Cardiac septum (tissue), 1 donor: ENCODE data around the gene IL4I1. TPM values are rescaled to one million over a fixed set of nuclear protein-coding genes. Genes with fewer than 3 reads are reported as not detected.

ENCODE experiments used
- DNase-seq: peaks from one replicate; pipeline ENCODE4 v3.0.0-alpha.2; 2020; ENCODE audit warnings: low spot score
- intact Hi-C: fragments of 100-400 bp; cut with DNase I; formaldehyde crosslinking; loops from one replicate; pipeline ENCODE4 v1.14.0; 2022
- total RNA-seq: library from RNA; stranded (reverse); fragmentation: NEBNext Ultra II Directional; extraction: Animal tissue kit (Norgen Biotek cat#: 25700); gene quantifications from one replicate; pipeline ENCODE4 v1.2.1, GENCODE V29; 2021
- donor health status: DM: no; HTN: no; CAD: no.

IL4I1 gene
- total RNA-seq, 1 donor from 2014 or later: 1.2 TPM

DNA sequence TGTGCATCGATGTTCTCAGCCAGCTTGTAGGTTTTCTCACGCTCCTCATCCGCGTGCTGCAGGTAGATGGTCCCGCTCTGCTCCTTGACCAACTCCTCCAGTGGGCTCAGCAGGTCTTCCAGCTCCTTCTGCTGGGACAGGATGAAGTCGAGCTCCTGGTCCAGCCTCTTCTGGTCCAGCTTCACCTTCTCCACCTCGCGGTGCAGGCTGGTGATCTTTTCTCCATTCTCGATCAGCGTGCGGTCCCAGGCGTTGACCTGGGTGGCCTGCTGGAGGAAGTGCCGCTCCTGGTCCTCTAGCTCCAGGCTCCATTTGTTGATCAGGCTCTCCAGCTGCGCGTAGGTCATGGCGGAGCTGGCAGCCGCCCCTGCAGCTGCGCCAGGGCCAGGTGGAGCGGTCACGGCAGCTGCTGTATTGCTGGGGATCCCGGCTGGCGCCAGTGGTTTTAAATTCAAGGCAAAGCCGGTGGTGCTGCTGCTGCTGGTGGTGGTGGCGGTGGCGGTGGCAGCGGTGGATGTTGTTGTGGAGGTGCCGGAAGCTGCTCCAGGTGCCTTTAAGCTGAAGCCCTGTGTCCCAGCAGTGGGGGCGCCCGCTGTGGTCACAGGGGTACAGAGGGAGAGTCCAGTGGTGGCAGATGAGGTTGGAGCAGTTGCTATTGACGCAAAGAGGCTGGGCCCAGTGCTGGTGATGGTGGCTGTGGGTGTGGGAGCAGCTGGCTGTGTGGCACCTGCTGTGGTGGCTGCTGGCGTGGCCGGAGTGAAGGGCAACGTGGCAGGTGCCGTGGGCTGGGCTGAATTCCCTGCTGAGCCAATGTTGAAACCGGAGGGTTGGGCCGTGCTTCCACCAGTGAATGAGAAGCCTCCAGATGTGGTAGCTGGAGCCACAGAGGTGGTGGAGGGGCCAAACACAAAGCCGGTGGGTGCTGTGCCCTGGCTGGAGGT lies 12.1 kb upstream of the IL4I1 start:
- no peak for DNase-seq
- intact Hi-C loops: no loop called here

DNA sequence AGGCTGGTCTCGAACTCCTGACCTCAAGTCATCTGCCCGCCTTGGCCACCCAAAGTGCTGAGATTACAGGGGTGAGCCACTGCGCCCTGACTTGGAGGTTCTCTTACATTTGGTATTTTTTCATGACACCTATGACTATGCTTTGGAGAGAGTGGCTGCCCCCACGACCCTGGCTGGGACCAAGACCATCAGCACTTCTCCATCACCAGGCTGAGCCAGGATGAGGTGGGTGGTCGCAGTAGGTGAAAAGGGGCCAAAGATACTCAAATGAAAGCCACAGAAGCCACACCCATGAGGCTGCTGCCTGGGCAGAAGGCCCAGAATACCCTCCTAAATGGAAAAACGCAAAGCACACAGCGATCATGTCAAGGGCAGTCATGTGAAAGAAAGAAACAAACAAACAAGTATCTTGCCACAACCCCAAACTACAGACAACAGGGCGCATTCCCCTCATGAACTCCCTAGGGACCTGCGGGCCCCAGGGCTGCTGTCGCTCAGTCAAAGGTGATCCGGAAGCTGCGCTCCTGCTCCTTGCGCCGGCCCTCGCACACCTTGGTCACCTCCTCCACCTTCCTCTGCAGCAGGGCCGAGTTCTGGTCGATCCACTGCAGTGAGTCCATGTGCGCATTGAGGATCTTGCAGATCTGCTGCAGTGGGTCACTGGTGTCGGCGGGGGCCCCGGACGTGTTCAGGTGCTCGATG lies 11.2 kb upstream of the IL4I1 start:
- intact Hi-C loops: no loop called here
- no peak for DNase-seq

DNA sequence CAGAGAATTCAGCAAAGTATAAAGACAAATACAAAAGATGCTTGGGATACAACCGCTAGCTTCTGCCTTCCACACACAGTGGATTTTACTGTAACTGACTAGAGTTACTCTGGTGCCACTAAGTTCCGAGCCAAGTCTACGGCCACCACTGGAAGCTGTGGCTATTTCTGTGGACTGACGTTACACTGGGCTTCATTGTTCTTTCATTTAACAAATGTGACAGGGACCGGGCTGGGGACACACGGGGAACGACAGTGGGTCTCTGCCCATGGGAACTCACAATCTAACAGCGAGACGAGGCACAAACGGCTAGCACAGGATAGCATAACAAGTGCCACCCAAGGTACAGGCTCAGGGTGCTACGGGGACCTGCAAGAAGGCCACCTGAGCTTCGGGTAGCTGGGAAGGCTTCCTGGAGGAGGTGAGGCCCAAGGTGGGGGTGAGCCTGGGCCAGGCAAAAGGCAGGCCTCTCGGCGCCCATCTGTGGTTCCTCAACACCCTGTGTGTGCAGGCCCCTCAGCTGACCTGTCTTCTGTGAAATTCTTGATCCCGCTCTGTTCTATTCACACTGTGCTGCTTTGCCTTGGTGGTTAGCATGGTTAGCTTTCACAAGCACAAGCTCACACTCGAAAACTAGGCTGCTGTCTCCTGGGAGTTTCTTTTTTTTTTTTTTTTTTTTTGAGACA lies 10.3 kb upstream of the IL4I1 start:
- DNase-seq: no peak
- intact Hi-C loops: no loop called here

DNA sequence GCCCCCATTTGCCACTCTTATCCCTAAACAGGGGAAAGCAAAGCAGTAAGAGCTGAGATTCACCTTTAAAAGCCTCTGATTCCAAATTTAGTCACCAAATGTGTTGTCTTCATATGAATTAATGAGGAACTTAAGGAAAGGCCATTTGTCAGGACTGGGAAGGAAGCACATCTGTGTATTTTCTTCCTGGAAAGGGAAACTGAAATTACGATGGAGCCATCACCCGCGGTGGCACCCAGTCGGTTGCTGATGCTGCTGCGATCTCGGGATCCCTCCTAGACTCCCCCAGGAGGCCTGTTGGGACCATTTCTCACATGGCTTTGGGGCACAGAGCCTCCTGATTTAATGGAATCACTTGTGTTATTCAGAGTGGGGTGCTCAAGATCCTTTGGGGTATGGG lies 7.4 kb upstream of the IL4I1 start:
- intact Hi-C loops: no loop called here
- no peak for DNase-seq

DNA sequence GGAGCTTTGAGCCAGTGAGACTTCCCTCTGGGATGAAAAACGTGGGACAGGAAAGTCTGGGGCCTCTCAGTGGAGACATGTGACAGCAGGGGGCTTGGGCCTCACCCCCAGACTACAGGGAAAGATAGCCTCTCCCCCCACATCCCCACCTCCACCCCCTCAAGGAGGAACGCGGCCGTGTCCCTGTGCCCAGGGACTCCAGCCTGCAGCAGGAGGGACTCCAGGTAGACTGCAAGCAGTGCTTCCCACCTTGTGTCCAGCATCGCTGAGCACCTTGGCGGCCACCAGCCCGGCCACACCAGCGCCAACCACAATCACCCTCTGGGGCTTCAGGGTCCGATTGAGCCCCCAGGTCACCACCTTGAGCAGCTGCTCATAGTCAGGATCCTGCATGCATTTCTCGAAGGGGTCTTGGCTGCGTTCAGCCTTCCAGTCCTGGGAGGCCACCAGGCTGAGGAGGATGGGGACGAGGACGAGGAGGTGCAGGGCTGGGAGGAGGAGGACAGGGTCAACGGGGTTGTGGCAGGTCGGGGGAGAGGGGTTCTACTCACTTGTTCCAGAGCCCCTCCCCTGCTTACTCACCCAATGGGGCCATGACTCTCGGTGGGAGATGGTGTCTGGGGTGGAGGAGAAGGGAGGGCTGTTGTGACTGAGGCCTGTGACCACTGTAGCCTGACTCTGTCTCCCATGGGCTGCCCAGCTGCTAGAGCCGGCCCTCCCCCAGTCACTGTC lies 955 bp downstream of the IL4I1 start:
- no peak for DNase-seq
- intact Hi-C loops: no loop called here

DNA sequence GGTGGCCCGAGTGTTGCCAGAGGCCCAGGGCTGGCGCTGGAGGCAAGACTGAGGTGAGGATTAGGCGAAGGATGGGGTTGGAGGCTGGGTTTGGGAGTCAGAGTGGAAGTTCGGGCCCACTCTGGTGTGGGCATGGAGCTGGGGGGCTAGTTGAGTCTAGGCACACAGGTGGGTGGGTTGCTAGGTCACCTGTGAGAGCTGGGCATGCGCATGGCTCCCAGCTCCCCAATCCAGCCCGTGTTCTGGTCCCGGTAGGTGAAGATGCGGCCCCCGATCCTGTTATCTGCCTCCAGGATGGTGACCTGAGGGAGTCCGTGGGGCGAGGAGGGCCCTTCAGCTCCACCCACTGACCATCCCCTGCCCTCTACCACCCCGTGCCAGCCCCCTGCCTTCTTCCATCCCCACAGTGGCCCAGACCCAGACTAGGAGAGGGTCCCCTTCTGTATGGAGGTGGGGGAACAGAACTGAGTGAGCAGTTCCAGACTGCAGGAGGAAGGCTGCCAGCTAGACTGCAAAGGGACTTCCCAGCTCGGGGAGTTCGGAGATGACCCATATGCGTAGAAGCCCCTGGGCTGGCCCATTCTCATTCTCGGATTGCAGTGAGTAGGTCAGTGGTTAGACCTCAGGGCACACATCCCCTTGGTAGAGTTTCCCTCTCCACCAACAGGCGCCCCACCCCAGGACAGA lies 1.7 kb downstream of the IL4I1 start:
- DNase-seq: no peak
- intact Hi-C loops: no loop called here

DNA sequence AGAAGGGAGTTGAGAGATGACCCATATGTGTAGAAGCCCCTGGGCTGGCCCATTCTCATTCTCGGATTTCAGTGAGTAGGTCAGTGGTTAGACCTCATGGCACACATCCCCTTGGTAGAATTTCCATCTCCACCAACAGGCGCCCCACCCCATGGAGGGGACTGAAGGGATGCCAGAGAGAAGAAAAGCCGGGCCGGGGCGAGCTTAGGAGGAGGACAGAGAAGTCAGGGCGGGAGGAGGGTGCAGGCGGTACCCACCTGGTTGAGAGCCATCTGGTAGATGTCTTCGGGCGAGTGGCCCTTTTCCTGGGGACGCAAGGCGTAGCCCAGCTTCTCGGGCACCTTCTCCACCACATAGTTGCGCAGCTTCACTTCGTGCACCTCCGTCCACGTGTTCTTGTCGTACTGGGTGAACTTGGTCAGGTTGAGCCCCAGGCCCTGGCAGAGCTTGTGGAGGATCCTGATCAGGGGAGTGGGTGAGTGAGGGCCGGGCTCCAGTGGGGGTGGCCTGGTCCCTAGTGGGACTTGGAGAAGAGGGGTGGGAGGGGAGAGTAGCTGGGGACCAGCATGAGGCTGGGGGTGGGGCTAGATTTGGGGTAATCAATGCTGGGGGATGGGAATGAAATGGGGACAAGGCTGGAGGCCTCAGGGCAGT lies 2.5 kb downstream of the IL4I1 start:
- intact Hi-C loops: no loop called here
- no peak for DNase-seq

DNA sequence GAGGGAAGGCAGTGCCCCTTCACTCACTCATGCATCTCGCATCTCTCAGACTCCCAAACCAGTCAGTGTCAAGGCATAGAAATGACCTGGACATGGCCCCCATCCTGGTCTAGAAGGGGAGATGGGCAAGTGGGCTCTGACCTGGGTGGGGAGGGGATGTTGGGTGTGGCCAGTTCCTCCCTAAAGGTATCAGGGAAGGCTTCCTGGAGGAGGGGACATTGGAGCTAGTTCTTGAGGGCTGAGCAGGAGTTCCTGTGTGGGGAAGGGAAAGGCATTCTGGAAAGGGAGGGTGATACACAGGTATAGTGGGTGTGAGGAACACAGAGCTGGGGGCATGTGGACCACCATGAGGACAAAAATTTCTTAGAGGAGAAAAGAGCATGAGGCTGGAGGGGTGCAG lies 4.0 kb downstream of the IL4I1 start:
- intact Hi-C loops: no loop called here
- DNase-seq: no peak

DNA sequence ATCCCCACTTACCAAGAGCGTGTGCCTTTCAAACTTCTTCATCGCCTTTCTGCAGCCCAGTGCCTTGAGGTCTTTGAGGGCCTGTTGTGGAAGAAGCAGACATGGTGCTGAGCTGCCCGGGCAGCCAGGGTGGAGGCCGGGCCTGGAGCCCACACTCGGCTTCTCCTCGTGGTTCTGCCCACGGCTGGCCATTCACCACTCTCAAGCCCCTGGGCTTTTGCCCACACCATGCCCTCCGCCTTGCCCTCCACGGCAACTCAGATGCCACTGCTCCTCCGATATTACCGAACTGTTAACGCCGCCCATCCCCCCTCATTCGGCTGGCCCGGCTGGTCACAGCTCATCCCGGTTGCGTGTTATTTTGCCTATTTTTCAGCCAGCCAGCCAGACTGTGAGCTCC lies 5.3 kb downstream of the IL4I1 start:
- intact Hi-C loops: no loop called here
- no peak for DNase-seq

DNA sequence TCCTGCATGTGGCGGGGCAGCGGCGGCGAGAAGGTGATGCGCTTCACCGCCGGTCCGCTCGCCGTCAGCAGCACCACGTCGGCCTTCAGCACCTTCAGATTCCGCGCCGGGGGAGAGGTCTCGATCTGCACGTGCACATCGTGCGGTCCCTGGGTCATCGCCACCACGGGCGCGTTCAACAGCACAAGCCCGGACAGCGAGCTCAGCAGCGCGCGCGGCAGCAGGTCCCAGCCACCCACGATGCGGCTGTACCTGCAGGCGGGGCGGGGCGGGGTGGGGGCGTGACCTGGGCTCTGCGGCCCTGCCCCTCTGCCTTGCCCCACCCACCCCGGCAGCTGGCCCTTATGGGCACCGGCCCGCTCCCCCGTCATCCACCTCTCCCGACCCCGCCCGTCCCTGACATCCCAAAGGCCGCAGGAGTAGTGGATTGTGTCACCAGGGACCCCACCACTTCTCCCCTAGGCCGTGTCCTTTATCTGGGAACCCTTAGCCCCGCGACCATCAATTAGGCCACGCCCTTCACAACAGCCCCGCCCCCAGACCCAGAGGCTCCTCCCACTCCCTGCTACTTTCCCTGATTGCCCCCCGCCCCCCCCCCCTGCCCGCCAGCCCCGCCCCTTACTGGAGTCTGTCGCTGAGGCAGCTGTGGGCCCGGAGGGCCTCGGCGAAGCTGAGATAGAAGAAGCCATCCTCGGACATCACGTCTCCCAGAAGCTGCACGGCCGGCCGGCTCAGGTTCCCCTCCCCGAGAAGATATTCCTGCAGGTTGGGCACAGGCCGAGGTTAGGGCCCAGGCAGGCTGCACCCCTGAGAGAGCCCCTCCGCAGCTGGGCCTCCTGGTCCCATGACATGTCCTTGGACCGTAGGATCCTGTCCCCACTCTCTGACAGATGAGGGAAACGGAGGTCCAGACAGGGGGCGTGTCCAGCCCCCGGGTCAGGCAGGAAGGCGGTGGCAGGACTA lies 6.1 kb downstream of the IL4I1 start:
- intact Hi-C loops: no loop called here
- DNase-seq: no peak

DNA sequence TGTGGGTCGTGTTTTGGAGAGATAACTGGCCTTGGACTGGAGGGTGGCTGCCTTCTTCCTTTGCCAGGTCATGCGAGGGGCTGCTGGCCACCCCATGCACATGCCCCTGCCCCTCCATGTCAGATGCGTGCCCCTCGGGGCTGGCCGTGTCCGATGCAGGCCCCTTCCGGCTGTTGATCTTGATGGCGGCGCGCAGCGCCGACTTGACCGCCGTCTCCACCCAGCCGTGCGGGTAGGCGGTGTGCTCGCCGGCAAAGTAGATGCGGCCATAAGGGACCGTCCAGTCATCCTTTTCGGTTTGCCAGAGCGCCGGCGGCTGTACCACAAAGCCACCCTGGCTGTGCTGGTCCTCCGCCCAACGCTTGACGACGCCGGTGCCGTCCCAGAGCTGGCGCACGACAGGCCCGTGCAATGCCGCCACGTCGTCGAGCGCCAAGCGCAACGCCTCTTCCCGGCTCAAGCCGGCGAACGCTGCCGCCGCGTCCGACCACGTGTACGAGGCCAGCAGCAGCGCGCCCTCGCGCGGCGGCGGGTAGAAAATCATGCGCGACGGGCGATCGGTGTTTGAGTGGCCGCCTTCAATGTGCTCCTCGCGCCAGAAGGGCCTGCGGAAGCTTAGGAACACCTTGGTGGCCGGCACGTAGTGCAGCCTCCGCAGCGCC lies 6.9 kb downstream of the IL4I1 start:
- intact Hi-C loops: no loop called here
- peak; percentile 90 for DNase-seq

DNA sequence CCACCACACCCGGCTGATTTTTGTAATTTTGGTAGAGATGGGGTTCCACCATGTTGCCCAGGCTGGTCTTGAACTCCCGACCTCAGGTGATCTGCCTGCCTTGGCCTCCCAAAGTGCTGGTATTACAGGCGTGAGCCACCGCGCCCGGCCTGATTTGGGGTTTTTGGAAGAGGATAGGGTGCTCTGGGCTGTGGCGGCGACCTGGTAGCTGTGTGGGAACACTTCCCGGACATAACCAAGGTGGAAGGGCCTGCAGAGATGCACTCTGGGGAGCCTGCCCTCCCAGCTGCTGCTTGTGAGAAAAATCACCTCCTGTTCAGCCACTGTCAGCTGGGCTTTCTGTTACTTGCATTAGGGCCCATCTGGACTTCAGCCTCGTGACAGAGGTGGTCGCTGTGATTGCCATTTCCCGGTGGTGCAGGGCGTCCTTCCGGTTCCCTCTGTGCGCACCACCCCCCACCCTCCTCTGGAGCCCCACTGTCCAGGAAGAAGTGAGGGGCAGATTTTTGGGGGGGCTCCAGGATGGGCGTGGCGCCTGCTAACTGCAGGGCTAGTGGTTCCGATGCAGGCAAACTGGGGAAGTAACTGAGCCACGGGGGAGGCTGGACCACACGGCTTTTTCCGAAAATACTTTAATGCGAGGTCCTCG lies 7.5 kb downstream of the IL4I1 start:
- DNase-seq: no peak
- intact Hi-C loops: no loop called here

DNA sequence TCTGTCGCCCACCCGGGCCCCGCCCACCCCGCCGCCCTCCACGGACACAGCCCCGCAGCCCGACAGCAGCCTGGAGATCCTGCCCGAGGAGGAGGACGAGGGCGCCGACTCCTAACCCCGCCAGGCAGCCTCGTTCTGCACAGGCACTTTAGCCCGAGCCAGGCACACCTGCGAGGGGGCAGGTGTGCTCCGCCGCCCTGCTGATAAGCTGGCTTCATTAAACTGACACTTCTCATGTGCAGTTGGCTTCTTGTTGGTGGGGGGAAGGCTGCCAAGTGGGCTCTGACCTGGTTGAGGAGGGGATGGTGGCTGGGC lies 8.2 kb downstream of the IL4I1 start:
- intact Hi-C loops: no loop called here
- no peak for DNase-seq

DNA sequence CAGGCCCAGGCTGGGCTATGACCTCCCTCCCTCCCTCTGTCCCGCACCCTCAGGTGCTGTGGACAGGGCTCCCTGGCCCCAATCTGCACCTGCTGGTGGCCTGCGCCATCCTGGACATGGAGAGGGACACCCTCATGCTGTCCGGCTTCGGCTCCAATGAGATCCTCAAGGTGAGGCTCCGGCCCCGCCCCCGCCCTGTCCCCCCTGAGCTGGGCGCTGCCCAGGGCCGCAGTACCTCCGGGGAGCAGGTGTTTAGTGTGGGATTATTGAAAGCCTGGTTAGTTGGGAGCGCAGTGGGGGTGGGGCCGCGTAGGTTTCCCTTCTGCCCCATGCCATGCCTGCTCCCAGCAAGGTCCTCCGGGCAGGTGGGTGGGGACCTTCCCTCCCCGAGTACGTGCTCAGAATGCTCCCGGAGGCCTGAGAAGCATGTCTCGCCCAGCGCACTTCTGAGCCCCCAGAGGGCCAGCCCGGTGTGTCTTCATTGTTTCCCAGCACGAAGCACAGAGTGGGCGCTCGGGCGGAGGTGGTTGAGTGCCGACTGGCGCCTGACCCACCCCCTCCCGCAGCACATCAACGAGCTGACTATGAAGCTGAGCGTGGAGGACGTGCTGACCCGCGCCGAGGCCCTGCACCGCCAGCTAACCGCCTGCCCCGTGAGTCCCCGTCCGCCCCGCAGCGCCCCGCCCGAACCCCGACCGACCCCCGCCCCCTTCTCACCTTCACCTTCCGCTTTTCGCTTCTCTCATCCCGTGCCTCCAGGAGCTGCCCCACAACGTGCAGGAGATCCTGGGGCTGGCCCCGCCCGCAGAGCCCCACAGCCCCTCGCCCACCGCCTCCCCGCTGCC lies 8.8 kb downstream of the IL4I1 start:
- no peak for DNase-seq
- intact Hi-C loops: no loop called here

DNA sequence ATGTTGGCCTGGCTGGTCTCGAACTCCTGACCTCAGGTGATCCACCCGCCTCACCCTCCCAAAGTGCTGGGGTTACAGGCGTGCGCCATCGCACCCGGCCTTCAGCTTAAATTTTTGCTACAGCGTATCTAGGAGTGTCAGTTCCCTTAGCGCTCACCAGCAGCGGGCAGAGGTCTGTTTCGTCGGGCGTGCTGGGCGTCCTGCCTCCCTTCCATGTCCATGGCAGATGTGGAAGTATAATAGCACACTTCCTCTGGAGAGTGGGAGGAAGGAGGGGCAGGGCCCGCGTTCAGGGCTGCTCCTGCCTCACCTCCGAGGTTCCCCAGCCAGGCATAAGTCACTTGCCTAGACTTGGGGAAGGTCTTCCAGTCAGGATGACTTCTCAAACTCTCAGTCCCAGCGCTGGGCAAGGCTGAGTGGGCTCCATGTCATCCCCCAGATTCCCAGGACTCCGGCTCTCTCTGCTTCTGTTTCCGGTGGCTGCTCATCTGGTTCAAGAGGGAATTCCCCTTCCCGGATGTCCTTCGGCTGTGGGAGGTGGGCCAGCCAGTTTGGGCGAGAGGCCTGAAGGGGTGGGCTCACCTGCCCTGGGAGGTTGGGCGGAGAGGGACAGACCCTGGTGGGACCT lies 9.5 kb downstream of the IL4I1 start:
- intact Hi-C loops: no loop called here
- DNase-seq: no peak

DNA sequence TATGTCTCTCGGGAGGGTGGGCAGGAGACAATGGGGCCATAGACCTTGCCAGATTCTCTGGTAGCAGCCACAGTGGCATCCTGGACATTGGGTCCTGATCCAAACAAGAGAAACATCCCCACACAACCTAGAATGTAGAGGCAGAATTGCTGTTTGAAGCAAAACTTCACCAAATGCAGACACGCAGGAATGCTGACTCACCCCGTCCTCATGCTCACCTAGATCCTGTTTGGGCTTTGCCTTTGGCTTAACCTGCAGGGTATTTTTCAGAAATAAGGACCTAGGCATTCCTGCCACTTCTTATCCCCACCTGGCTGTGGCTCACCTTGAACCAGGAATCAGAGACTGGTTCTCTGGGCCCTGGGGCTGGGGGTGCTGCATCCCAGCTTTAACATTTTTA lies 11.9 kb downstream of the IL4I1 start:
- intact Hi-C loops: no loop called here
- no peak for DNase-seq
